Activated T-helper 17 cell treated with anti-CD3 and anti-CD28 coated beads, Interleukin-2, amount 50 U/mL, for 72 hours (primary cell): Measurements from ENCODE around the gene COG8. TPM values are rescaled to one million over a fixed set of nuclear protein-coding genes. Genes with fewer than 3 reads are reported as not detected.
A peak's percentile ranks its signal among the peaks of the same experiment; 100 is the strongest.
"Not testable (repeated sequence)": the region's sequence is repeated elsewhere in the genome, so short reads cannot be mapped to it uniquely, and the experiment has no call there.

Experiments used
- ATAC-seq: fragments of 150-1000 bp; cut with Tn5 transposase; replicated peaks from 2 replicates; pipeline ENCODE4 v1.10.0; 2021; ENCODE audit warnings: mild to moderate bottlenecking, moderate library complexity
- H3K27ac Mint-ChIP-seq: one replicate; pipeline ENCODE4 v1.8.0; 2022; ENCODE audit warnings: mixed read lengths
- H3K27me3 Mint-ChIP-seq: one replicate; pipeline ENCODE4 v1.8.0; 2022; ENCODE audit warnings: mixed read lengths
- H3K36me3 Mint-ChIP-seq: one replicate; pipeline ENCODE4 v1.8.0; 2022; ENCODE audit warnings: low read depth, mild to moderate bottlenecking, mixed read lengths
- H3K4me1 Mint-ChIP-seq: one replicate; pipeline ENCODE4 v1.8.0; 2022; ENCODE audit warnings: mixed read lengths
- H3K4me3 Mint-ChIP-seq: one replicate; pipeline ENCODE4 v1.8.0; 2022; ENCODE audit warnings: mild to moderate bottlenecking, mixed read lengths
- H3K9me3 Mint-ChIP-seq: one replicate; pipeline ENCODE4 v1.8.0; 2022; ENCODE audit warnings: mixed read lengths
- total RNA-seq, 2 donors: library from RNA; stranded (reverse); gene quantifications; one replicate each; pipeline ENCODE4 v1.2.3, GENCODE V29; 2022

COG8 gene
- total RNA-seq, 2 donors from 2014 or later, result 29.7 to 34.2 TPM

DNA sequence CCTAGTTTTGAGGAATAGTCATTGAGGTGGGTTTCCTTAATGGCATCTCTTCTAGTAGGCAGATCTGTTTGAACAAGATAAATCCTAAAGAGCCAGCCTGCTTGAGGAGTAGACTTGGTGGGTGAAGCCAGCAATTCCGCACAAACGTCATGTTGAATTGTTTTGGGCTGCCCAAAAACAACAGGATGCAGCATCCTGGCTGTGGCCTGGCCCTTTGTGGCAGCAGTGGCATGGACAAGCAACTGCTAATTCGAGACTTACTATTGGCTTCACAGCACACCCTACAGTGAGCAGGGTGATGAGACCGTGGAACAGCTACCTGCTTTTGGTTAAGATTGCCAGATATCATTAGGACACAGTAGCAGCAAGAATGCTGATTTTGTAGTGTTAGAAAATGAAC, 37.5 kb downstream of the COG8 start:
- Mint-ChIP-seq H3K4me1 (no peaks in the 10 kb centered on the region), H3K27me3 (no peaks in the 10 kb centered on the region), H3K9me3 (no peaks in the 10 kb centered on the region), H3K36me3 (peaks cover 19% of the 10 kb centered on the region), H3K4me3 (no peak overlapping the region), H3K27ac (no peak overlapping the region)
- no peak for ATAC-seq

DNA sequence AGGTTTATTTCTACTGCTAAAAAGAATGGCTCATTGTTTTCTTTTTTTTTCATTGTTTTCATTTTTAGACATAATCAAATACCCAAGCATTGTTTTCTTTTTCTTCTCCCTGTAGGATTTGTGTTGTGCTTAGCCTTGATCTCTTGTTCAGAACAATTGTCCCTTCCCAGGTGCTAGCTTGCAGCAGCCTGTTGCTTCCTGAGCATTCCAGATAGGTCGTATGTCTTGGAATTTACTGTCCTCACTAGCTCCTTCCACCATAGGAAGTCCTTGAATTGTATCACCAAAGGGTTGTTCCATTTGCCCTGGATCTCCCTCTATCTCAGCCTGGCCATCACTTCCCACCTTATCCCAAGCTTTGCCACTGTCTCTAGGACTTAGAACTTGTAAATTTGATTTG, 38.2 kb downstream of the COG8 start:
- no peaks in the 10 kb centered on the region for H3K4me1 Mint-ChIP-seq
- H3K27ac Mint-ChIP-seq, result no peak overlapping the region
- H3K9me3 Mint-ChIP-seq, result no peaks in the 10 kb centered on the region
- H3K36me3 Mint-ChIP-seq, result peaks cover 19% of the 10 kb centered on the region
- no peaks in the 10 kb centered on the region for H3K27me3 Mint-ChIP-seq
- no peak for ATAC-seq
- no peak overlapping the region for H3K4me3 Mint-ChIP-seq

DNA sequence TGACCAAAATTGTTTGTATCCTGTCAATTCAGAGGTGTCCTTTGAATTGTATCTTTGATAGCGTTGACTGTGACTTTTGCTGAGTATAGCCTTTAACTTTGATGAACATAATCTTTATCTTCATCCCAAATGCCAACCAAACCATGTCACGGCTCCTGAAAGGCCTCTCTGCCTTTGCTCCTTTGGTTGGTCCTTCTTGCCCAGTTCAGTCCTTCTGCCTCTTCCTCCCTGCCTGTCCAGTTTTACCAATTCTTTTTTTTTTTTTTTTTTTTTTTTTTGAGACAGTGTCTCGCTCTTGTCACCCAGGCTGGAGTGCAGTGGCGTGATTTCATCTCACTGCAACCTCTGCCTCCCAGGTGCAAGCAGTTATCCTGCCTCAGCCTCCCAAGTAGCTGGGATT, 41.1 kb downstream of the COG8 start:
- peaks cover 19% of the 10 kb centered on the region for H3K36me3 Mint-ChIP-seq
- no peak overlapping the region for H3K4me3 Mint-ChIP-seq
- no peak overlapping the region for H3K27ac Mint-ChIP-seq
- no peaks in the 10 kb centered on the region for H3K9me3 Mint-ChIP-seq
- H3K4me1 Mint-ChIP-seq, result peaks cover 5% of the 10 kb centered on the region
- no peaks in the 10 kb centered on the region for H3K27me3 Mint-ChIP-seq
- no peak for ATAC-seq

DNA sequence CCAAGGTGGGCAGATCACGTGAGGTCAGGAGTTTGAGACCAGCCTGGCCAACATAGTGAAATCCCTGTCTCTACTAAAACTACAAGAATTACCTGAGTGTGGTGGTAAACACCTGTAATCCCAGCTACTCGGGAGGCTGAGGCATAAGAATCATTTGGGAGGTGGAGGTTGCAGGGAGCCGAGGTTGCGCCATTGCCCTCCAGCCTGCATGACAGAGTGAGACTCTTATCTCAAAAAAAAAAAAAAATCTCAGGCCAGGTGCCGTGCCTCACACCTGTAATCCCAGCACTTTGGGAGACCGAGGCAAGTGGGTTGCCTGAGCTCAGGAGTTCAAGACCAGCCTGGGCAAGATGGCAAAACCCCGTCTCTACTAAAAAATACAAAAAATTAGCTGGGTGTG, 42.6 kb downstream of the COG8 start:
- not testable (repeated sequence) for ATAC-seq, H3K27me3 Mint-ChIP-seq, H3K9me3 Mint-ChIP-seq, H3K27ac Mint-ChIP-seq, H3K4me3 Mint-ChIP-seq, H3K4me1 Mint-ChIP-seq
- peaks cover 19% of the 10 kb centered on the region for H3K36me3 Mint-ChIP-seq

DNA sequence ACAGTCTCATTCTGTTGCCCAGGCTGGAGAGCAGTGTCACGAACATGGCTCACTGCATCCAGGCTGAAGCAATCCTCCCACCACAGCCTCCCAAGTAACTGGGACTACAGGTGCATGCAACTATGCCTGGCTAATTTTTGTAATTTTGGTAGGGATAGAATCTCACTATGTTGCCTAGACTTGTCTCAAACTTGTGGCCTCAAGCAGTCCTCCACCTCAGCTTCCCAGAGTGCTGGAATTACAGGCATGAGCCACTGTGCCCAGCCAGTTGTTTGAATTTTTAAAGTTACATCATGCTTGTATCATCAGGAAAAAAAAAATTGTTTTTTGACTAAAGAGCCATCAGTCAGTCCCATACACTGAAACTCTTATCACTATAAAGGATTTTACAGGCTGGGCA, 45.3 kb downstream of the COG8 start:
- no peaks in the 10 kb centered on the region for H3K36me3 Mint-ChIP-seq
- ATAC-seq, result no peak
- no peaks in the 10 kb centered on the region for H3K9me3 Mint-ChIP-seq
- H3K27me3 Mint-ChIP-seq, result no peaks in the 10 kb centered on the region
- H3K4me3 Mint-ChIP-seq, result no peak overlapping the region
- H3K4me1 Mint-ChIP-seq, result peaks cover 6% of the 10 kb centered on the region
- H3K27ac Mint-ChIP-seq, result no peak overlapping the region

DNA sequence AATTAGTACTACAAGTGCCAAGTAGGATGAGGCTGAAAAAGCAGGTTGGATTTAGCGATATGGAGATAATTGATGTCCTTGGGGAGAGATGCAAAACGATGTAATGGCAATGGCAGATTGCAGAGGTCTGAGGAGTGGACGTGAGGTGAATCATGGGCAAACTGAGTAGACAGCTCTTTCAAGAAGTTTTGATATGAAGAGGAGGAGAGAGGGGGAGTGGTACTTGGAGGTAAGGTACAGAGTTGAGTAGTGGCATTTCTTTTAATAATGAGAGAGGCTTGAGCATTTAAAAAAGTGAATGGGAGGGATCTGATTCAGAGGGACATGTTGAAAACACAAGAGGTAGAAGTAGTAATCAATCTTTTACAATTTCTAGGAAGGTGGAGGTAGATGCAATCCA, 46.0 kb downstream of the COG8 start:
- peak overlapping the region; percentile 67 for H3K27ac Mint-ChIP-seq
- no peak overlapping the region for H3K4me3 Mint-ChIP-seq
- peaks cover 6% of the 10 kb centered on the region for H3K4me1 Mint-ChIP-seq
- H3K9me3 Mint-ChIP-seq, result no peaks in the 10 kb centered on the region
- H3K36me3 Mint-ChIP-seq, result no peaks in the 10 kb centered on the region
- ATAC-seq, result peak; percentile 87
- H3K27me3 Mint-ChIP-seq, result no peaks in the 10 kb centered on the region

DNA sequence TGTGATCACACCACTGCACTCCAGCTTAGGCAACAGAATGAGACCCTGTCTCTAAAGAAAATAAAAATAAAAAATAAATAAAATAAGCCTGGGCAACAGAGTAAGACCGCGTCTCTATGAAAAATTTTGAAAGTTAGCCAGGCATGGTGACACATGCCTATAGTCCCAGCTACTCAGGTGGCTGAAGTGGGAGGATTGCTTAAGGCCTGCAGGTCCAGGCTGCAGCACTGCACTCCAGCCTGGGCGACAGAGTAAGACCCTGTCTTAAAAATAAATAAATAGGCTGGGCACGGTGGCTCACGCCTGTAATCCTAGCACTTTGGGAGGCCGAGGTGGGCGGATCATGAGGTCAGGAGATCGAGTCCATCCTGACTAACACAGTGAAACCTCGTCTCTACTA, 47.7 kb downstream of the COG8 start:
- not testable (repeated sequence) for ATAC-seq, H3K36me3 Mint-ChIP-seq, H3K4me1 Mint-ChIP-seq, H3K27me3 Mint-ChIP-seq, H3K4me3 Mint-ChIP-seq, H3K9me3 Mint-ChIP-seq, H3K27ac Mint-ChIP-seq

DNA sequence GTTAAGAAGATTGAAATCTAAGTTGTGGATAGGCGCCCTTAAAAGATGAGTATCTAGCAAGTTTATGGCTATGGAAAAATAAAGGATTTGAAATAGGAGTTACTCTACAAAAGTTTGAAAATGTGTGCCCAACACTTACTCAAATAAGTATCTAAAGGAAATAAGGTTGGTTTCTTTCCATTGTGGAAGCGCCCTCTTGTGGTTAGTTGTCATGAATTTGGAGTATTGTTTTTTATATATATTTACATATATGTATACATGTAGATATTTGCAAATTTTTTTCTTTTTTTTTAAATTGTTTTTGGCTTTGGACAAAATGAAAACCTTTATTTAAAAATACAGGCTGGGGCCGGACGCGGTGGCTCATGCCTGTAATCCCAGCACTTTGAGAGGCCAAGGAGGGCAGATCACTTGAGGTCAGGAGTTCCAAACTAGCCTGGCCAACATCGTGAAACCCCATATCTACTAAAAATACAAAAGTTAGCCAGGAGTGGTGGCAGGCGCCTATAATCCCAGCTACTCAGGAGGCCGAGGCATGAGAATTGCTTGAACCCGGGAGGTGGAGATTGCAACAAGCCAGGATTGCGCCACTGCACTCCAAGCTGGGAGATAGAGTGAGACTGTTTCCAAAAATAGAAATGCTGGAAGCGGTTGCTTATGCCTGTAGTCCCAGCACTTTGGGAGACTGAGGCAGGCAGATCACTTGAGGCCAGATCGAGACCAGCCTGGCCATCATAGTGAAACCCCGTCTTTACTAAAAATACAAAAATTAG, 52.2 kb downstream of the COG8 start:
- no peaks in the 10 kb centered on the region for H3K4me1 Mint-ChIP-seq
- no peaks in the 10 kb centered on the region for H3K36me3 Mint-ChIP-seq
- H3K27ac Mint-ChIP-seq, result no peak overlapping the region
- no peaks in the 10 kb centered on the region for H3K27me3 Mint-ChIP-seq
- no peaks in the 10 kb centered on the region for H3K9me3 Mint-ChIP-seq
- ATAC-seq, result peak; percentile 43
- H3K4me3 Mint-ChIP-seq, result no peak overlapping the region

DNA sequence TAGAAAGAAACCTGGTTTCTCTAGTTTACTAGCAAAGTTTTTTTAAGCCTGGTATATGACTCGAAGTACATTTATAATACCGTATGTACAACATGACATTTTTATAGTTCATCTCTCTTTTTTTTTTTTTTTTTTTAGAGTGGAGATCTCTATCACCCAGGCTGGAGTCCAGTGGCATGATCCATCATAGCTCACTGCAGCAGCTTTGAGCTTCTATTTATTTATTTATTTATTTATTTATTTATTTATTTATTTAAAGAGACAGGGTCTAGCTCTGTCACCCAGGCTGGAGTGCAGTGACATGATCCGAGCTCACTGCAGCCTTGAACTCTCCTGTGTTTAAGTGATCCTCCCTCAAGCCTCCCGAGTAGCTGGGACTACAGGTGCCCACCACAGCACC, 54.1 kb downstream of the COG8 start:
- no peak overlapping the region for H3K27ac Mint-ChIP-seq

DNA sequence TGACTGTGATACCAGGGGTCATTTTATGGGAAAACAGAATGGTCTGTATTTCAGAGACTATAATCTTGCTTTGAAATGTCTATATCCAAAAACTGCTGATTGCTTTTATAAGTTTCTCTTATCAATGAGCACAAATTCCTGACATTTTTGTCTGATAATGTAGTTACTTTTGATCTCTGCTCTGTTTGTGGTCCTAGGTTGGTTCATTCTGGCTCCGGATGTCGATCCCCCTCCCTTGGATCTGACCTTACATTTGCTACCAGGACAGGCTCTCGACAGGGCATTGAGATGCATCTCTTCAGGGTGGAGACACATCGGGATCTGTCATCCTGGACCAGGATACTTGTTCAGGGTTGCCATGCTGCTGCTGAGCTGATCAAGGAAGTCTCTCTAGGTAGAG, 55.5 kb downstream of the COG8 start:
- Mint-ChIP-seq H3K4me3 (no peak overlapping the region), H3K27ac (peak overlapping the region; percentile 21), H3K4me1 (no peaks in the 10 kb centered on the region), H3K9me3 (no peaks in the 10 kb centered on the region), H3K27me3 (no peaks in the 10 kb centered on the region), H3K36me3 (no peaks in the 10 kb centered on the region)
- no peak for ATAC-seq

More for the DNA sequence above, 54.1 kb downstream of the COG8 start:
- H3K4me1 Mint-ChIP-seq, result no peaks in the 10 kb centered on the region
- no peaks in the 10 kb centered on the region for H3K36me3 Mint-ChIP-seq
- no peaks in the 10 kb centered on the region for H3K9me3 Mint-ChIP-seq
- no peaks in the 10 kb centered on the region for H3K27me3 Mint-ChIP-seq
- no peak overlapping the region for H3K4me3 Mint-ChIP-seq
- no peak for ATAC-seq

DNA sequence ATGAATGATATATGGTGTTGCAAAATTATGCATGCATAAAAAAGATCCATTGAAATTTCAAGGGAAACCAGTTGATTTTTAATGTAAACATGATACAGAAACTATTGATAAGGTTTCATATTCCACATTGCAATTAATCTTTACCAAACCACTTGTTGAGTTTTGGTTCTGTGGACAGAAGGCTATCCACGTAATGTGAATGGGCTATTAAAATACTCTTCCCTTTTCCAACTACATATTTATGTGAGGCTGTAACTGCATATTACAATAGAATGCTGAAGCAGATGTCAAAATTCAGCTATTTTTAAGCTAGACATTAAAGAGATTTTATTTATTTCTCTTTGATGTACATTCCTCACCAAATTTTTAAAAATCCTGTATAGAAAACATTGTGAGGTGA, 62.0 kb downstream of the COG8 start:
- Mint-ChIP-seq H3K4me1 (no peaks in the 10 kb centered on the region), H3K36me3 (no peaks in the 10 kb centered on the region), H3K27me3 (no peaks in the 10 kb centered on the region), H3K4me3 (no peak overlapping the region), H3K9me3 (no peaks in the 10 kb centered on the region), H3K27ac (no peak overlapping the region)
- ATAC-seq, result no peak

Other genes with a start within 250 kb of the COG8 start
- gene HAS3, start 233.9 kb downstream of the COG8 start, total RNA-seq, result under 1 TPM; 0.40 to 0.71 TPM
- 100 to 1,000 TPM; 103 to 129 TPM for gene CHTF8, start 207.0 kb downstream of the COG8 start, total RNA-seq
- 100 to 1,000 TPM in 1 of 2 donors, 10 to 100 TPM in 1; 69.1 to 112 TPM for gene UTP4, start 206.9 kb downstream of the COG8 start, total RNA-seq
- 10 to 100 TPM; 21.0 to 22.9 TPM for gene SNTB2, start 152.4 kb downstream of the COG8 start, total RNA-seq
- gene VPS4A, start 28.2 kb downstream of the COG8 start, total RNA-seq, result 10 to 100 TPM; 20.7 to 26.9 TPM
- 10 to 100 TPM in 1 of 2 donors, 1 to 10 TPM in 1; 8.4 to 20.6 TPM for gene PDF, start 9.0 kb downstream of the COG8 start, total RNA-seq
- 10 to 100 TPM; 26.3 to 34.0 TPM for gene NIP7, start 208 bp upstream of the COG8 start, total RNA-seq
- 1 to 10 TPM; 2.0 to 4.0 TPM for gene TMED6, start 12.2 kb upstream of the COG8 start, total RNA-seq
- gene TERF2, start 46.4 kb upstream of the COG8 start, total RNA-seq, result 10 to 100 TPM; 40.2 to 57.6 TPM
- 100 to 1,000 TPM in 1 of 2 donors, 10 to 100 TPM in 1; 93.9 to 152 TPM for gene CYB5B, start 85.1 kb upstream of the COG8 start, total RNA-seq
- gene NFAT5, start 226.4 kb upstream of the COG8 start, total RNA-seq, result 10 to 100 TPM; 33.0 to 76.0 TPM